Activated CD4-positive, alpha-beta T cell treated with anti-CD3 and anti-CD28 coated beads, Interleukin-2, amount 50 U/mL, for 24 hours (primary cell): ENCODE measurements around the gene TNKS1BP1.
"Not testable (repeated sequence)": the region's sequence is repeated elsewhere in the genome, so short reads cannot be mapped to it uniquely, and the experiment has no call there.

Source experiments
- DNase-seq, 2 donors: peaks; one replicate each; pipeline ENCODE4 v3.0.0-alpha.2; 2020; ENCODE audit warnings: low read depth in 1 of 2, low spot score in 1 of 2

Gene TNKS1BP1

GRCh38 chr11:57353852-57354251 is 29.1 kb upstream of the TNKS1BP1 start:
- no peak for DNase-seq

DNA sequence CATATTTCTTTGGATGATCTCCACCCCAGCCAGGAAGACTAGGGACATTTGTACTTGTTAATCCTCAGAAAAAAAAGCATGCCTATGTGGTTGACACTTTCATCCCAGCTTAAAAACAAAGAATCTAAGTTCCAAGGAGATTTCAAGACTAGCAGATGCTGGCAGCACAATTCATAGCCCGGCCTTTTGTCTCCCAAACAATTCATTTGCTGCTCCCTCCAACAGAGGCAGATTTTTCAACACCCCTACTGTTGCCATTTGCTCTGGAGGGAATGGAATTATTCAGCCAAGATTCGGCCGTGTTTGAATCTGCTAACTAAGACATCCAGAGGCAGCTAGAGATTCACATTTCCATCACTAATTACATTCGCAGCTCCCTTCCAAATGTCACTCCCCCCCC is 28.7 kb upstream of the TNKS1BP1 start:
- no peak for DNase-seq

DNA sequence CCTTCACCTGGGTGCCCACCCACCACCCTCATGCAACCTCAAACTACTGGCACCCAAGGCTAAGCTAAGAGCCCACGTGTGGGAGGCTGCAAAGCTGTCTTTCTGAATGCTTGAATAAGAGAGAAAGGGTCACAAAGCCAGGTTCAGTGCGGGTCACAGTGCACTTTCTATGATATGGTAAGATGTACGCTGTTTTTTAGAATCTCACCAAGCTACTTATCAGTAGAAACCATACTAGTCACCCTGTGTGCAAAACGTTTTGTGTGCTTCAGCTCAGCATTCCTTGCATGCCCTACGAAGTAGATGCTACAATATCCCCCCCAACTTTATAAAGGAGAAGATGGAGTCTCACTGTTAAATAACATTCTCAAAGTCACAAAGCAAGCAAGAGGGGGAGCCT is 28.3 kb upstream of the TNKS1BP1 start:
- no peak for DNase-seq

DNA sequence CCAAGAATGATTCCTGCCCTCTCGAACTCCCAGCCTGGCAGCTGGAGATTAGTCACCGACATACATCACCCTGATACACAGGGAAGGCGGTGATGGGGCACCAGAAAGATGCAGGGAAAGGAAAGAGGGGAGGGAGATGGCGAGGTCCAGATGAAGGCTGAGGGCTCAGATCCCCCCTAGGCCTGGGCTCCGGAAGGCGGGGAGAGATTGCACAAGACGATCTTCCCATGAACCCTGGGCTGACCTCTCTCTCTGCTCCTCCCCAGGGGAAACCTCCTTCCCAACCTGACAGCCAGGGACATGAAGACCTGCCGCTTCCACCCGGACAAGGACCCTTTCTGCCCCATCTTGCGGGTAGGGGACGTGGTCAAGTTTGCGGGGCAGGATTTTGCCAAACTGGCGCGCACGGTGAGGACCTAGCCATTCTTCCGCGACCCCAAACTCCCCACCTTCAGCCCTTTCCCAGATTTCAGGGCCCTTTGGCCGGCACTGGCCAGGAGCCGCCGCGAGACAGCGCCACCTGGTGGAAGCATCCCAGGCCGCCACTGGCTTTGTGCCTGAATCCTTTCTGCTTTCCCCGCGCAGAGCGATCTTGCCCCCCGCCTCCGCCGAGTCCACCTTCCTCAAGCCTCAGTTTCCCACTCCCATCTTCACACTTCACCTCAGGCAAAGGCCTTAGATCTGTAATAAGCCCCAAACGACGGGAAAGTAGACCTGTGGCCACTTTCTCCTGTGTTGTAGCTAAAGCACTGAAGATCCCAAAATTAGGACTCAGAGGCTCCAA is 24.9 kb upstream of the TNKS1BP1 start:
- peak; percentile 31 to 43 for DNase-seq

DNA sequence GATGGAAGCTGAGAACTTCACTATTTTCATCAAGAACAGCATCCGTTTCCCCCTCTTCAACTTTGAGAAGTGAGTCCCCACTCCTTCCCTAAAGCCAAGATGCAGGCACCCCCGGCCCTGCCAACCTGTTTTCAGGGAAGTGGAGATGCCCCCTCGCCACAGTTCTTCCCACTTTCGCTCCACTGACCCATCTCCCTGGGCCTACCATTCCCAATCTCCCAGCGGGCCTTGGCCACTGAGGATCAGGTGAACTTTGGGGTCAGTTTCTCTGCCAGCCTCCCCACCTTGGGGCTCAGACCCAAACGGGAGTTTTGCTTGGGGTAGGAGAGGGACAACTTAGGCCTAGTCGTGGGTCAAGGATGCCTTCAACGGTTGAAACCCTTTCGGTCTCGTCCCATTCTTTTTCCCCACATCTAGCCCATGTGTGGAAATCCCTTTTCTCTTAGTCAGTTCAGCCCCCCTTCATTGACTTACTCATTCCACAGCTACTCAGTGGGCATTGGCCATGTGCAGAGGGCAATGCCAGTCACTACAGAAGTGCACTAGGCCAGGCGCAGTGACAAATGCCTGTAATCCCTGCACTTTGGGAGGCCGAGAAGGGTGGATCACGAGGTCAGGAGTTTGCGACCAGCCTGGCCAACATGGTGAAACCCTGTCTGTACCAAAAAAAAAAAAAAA is 24.0 kb upstream of the TNKS1BP1 start:
- no peak for DNase-seq

- no peak for DNase-seq
Measured at GRCh38 chr11:57348052-57348451, 23.3 kb upstream of the TNKS1BP1 start.

GRCh38 chr11:57347336-57347735 is 22.6 kb upstream of the TNKS1BP1 start:
- no peak for DNase-seq

GRCh38 chr11:57345555-57346211 is 20.9 kb upstream of the TNKS1BP1 start:
- DNase-seq: peak; percentile 48 to 69

GRCh38 chr11:57344826-57345225 is 20.1 kb upstream of the TNKS1BP1 start:
- DNase-seq: no peak

- DNase-seq: no peak
Measured at GRCh38 chr11:57343825-57344224, 19.1 kb upstream of the TNKS1BP1 start.

- DNase-seq: no peak
Measured at GRCh38 chr11:57342702-57343101, 17.9 kb upstream of the TNKS1BP1 start.

DNA sequence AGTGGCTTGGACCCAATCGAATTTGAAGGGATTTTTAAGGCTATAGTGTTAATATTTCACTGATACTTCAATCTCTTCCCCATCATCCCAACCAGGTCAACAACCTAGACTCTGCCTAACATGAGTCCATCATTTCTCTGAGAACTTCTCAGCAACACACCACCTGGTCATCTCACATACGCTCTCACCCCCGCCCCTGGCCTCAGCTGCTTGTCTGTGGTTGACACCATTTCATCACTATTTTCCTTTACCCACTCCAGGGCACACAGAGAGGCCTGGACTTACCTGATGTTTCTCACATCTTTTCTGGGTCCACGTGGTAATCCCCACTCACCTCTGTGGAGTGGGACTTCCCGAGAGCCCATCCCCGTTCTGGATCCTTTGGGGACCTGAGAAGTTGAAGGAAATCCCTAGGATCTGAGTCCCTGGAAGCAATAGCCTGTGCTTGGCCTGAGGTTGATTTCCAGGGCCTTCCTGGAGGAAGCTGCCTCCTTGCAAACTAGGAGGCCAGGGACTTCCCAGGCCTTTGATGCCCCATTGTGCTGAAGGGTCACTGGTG is 16.6 kb upstream of the TNKS1BP1 start:
- DNase-seq: no peak

- no peak for DNase-seq
Measured at GRCh38 chr11:57340039-57340615, 15.4 kb upstream of the TNKS1BP1 start.

DNA sequence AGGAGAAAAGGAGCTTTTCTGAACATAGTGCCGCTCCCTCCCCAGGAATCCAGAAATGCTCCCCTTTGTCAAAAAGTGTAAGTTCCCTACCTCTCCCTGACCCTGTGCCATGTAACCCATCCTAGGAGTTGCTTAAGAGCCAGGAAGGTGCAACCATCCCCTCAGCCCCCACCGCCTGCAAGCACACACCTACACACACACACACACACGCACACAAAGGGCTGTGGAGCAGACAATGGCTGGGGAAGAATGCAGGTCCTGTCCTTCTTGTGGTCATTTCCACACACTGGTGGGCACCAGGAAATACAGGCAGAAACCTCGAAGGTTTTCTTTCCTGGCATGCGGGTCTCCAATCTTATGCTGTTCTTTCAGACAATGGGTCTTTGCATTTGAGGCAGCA is 14.6 kb upstream of the TNKS1BP1 start:
- no peak for DNase-seq

- DNase-seq: no peak
Measured at GRCh38 chr11:57338142-57338541, 13.4 kb upstream of the TNKS1BP1 start, which contains the start of gene P2RX3. P2RX3 (plus strand) TSS chr11:57338352; CDS start chr11:57338551, 199 bp downstream.

DNA sequence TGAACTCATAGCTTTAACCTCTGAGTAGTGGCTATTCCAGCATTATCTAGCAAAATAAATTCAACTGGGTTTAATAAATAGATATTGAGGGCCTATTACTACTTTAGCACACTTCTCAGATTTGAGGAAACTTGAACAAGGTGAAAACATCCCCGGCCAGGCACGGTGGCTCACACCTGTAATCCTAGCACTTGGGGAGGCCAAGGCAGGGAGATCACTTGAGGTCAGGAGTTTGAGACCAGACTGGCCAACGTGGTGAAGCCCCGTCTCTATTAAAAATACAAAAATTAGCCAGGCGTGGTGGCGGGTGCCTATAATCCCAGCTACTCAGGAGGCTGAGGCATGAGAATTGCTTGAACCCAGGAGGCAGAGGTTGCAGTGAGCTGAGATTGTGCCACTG is 12.1 kb upstream of the TNKS1BP1 start:
- not testable (repeated sequence) for DNase-seq

DNA sequence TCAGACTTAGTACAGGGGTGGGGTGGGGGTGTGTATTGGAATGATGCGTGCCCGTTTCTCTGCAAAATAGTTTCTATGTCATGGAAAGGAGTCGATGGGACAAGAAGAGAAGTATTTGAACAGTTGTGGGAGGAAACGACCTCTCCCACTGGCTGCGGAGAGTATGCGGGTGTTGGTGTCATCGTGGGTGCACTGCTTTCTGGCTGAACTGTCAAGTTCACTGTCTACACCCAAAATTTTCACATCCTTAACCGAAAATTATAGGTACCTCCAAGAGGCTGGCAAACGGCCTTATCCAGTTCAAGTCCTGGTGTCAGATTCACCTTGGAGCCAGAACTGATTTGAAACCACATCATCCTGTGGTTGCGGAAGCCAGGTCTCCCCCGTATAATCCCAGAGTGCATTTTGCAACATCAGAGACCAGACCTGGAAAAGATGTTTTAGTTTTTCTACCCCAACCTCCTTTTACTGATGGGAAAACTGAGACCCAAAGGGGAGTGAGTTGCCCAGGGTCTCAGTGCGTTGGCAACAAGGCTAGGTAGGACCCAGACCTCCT is 11.4 kb upstream of the TNKS1BP1 start:
- DNase-seq: no peak

- peak; percentile 76 to 87 for DNase-seq
Measured at GRCh38 chr11:57335343-57336110, 10.8 kb upstream of the TNKS1BP1 start, which contains the start of gene SSRP1. SSRP1 (minus strand) TSS chr11:57335892; CDS start chr11:57335121, 771 bp downstream.

DNA sequence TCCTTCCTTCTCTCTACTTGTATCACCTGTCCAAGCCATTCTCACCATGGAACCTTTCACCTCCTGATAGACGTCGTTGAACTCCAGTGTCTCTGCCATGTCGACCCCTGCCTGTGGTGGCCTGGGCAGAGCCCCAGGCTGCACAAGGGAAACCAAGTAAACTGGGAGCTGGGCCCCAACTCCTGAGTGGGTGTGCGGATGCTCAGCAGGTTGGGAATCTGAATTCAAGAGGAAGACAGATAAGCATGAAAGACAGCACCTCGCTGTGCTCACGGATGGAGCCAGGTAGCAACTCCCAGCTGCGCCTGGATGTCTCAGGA is 10.2 kb upstream of the TNKS1BP1 start:
- no peak for DNase-seq

DNA sequence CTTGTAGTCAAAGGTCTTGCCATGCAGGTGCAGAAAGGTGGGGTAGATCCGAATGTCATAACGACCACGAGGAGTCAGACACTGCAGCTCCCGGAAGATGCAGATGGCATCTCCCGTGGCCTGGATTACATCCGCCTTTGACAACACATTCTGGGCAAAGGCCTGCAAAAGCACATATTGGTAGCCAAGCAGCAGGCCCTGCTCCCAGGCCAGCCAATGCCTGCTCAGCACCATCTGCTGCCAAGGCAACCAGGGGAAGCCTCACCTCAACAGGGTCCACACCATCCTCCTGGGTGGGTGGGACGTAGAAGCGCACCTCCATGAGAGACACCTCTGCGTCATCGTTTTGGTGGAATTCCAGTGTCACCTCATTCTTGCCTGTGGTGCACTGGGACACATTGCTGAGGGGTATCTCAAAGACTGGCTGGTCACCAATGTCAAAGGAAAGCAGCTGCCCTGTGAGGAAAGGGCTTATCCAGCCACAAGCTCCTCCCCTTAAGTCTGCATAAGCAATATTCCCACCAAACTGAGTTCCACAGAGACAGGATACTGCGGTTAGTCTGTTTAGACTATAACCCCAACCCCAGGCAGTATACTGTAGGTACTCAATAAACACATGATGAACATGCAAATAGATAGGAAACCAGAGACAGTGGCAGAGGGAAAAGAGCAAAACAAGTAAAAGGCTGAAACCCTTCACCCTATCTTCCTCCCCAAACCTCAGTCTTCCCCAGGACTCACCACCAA is 8.1 kb upstream of the TNKS1BP1 start:
- DNase-seq: no peak
